Transverse colon (tissue), 4 donors: Measurements from ENCODE around the gene CSNK1A1L.

Experiments
- EP300 ChIP-seq: sonication (generic); formaldehyde crosslinking; IDR thresholded peaks from one replicate; pipeline ENCODE4 v1.6.1; 2017; ENCODE audit warnings: antibody characterized with exemption, low read depth
- POLR2A ChIP-seq: fragments of 450-650 bp; IDR thresholded peaks from one replicate; pipeline ENCODE4 v1.6.1; 2016; ENCODE audit warnings: antibody characterized with exemption, mild to moderate bottlenecking, moderate library complexity
- POLR2AphosphoS5 ChIP-seq, 3 donors: sonication (generic); formaldehyde crosslinking; IDR thresholded peaks; one replicate each; pipeline ENCODE4 v1.6.1; 2016; ENCODE audit warnings: antibody characterized with exemption in 3 of 3
- TF ChIP-seq, protein P1 (sequence below), 5 experiments: fragments of 200-600 bp in 3 of 5; fragments of 450-650 bp in 2 of 5; sonication (generic) in 3 of 5; IDR thresholded peaks; 1 replicate in 2 of 5; 2 replicates in 3 of 5; pipeline ENCODE4 v1.5.1; 2016 to 2017; ENCODE audit warnings: antibody characterized with exemption in 5 of 5, inconsistent platforms in 3 of 5, mild to moderate bottlenecking in 2 of 5, moderate library complexity in 1 of 5

DNA sequence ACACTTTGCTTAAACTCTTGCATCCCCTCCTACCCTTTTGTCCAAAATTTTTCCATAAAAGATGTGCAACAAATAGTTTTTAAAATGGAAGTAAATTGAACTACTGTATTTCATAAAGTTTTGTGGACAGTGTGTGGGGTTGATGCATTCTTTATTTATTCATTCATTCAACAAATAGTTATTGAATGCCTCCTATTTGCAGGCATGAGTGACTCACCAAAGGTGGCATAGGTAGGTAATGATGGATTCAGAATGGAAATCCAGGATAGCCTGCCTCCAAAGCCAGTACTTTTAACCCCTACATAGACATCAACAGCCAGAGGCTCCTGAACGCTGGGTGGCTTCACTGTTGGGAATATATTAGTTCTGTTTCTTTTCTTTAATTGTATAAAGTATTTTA, 2.4 kb upstream of the CSNK1A1L start:
- TF ChIP-seq, protein P1, sequence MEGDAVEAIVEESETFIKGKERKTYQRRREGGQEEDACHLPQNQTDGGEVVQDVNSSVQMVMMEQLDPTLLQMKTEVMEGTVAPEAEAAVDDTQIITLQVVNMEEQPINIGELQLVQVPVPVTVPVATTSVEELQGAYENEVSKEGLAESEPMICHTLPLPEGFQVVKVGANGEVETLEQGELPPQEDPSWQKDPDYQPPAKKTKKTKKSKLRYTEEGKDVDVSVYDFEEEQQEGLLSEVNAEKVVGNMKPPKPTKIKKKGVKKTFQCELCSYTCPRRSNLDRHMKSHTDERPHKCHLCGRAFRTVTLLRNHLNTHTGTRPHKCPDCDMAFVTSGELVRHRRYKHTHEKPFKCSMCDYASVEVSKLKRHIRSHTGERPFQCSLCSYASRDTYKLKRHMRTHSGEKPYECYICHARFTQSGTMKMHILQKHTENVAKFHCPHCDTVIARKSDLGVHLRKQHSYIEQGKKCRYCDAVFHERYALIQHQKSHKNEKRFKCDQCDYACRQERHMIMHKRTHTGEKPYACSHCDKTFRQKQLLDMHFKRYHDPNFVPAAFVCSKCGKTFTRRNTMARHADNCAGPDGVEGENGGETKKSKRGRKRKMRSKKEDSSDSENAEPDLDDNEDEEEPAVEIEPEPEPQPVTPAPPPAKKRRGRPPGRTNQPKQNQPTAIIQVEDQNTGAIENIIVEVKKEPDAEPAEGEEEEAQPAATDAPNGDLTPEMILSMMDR (IDR thresholded peaks at IDR 0.05) = no peak
- no peak for TF ChIP-seq POLR2A
- TF ChIP-seq POLR2AphosphoS5 (IDR thresholded peaks at IDR 0.05) = no peak
- TF ChIP-seq EP300 = no peak
